IMR-90 (cell line): Measurements from ENCODE around the gene CDKN1C. TPM values are rescaled to one million over a fixed set of nuclear protein-coding genes. Genes with fewer than 3 reads are reported as not detected.

Experiments
- ATAC-seq: fragments of 200-7000 bp; cut with Tn5 transposase; 2 replicates; pipeline ENCODE4 v1.9.1; 2020; ENCODE audit warnings: low read depth, mild to moderate bottlenecking, moderate library complexity
- BruUV-seq: library from RNA; stranded (reverse); fragments of 400-500 nt; replicated peaks from 2 replicates; lab custom pipeline; 2021; lab: Mats Ljungman, UMichigan
- CTCF ChIA-PET: fragments of 300-600 bp; formaldehyde crosslinking; extraction: SDS; loops from one replicate; lab custom pipeline; 2021; ENCODE audit warnings: antibody characterized with exemption; lab: Yijun Ruan, JAX
- POLR2A ChIA-PET: fragments of 300-600 bp; sonication (Branson Sonifier 250); formaldehyde crosslinking; loops from one replicate; lab custom pipeline; 2022; ENCODE audit warnings: antibody characterized with exemption; ENCODE audit not compliant: unreplicated experiment; lab: Charles Lee
- DNase-seq: peaks from one replicate; pipeline ENCODE4 v3.0.0; 2013
- H2AFZ ChIP-seq: replicated peaks from 2 replicates; pipeline ENCODE3; 2013; ENCODE audit warnings: low read length, mild to moderate bottlenecking; ENCODE audit not compliant: poor library complexity
- H2AK5ac ChIP-seq: 2 replicates; pipeline ENCODE4 v1.6.1; 2013; ENCODE audit warnings: low read depth, low read length, inconsistent platforms
- H2AK9ac ChIP-seq: replicated peaks from 2 replicates; pipeline ENCODE3; 2013; ENCODE audit warnings: mild to moderate bottlenecking, low read depth, low read length, moderate library complexity; ENCODE audit not compliant: poor library complexity
- H2BK120ac ChIP-seq: 2 replicates; pipeline ENCODE4 v1.6.1; 2013; ENCODE audit warnings: low read depth, low read length, inconsistent platforms
- H2BK15ac ChIP-seq: 3 replicates; pipeline ENCODE4 v1.6.1; 2013; ENCODE audit warnings: low read depth, low read length, inconsistent platforms
- H2BK20ac ChIP-seq: 2 replicates; pipeline ENCODE4 v1.6.1; 2013; ENCODE audit warnings: low read depth, mild to moderate bottlenecking, inconsistent platforms, low read length, moderate library complexity
- H2BK5ac ChIP-seq: 2 replicates; pipeline ENCODE4 v1.6.1; 2013; ENCODE audit warnings: mild to moderate bottlenecking, low read depth, low read length, inconsistent platforms; ENCODE audit not compliant: poor library complexity, severe bottlenecking
- H3K14ac ChIP-seq: replicated peaks from 2 replicates; pipeline ENCODE4 v1.6.1; 2013; ENCODE audit warnings: low read depth, low read length, inconsistent platforms
- H3K18ac ChIP-seq: 2 replicates; pipeline ENCODE4 v1.6.1; 2013; ENCODE audit warnings: low read depth, low read length, control low read depth
- H3K23ac ChIP-seq: 2 replicates; pipeline ENCODE4 v1.6.1; 2013; ENCODE audit warnings: low read depth, low read length, inconsistent platforms
- H3K27ac ChIP-seq: 2 replicates; pipeline ENCODE4 v1.5.1; 2013; ENCODE audit warnings: mild to moderate bottlenecking, control low read depth, low read length; ENCODE audit not compliant: insufficient read depth
- H3K27me3 ChIP-seq: 2 replicates; pipeline ENCODE4 v1.6.1; 2013; ENCODE audit warnings: low read length; ENCODE audit not compliant: control insufficient read depth, insufficient read depth
- H3K36me3 ChIP-seq: 2 replicates; pipeline ENCODE4 v1.6.1; 2013; ENCODE audit warnings: low read length, mixed read lengths; ENCODE audit not compliant: control insufficient read depth, insufficient read depth
- H3K4ac ChIP-seq: 2 replicates; pipeline ENCODE4 v1.6.1; 2013; ENCODE audit warnings: low read depth, low read length, inconsistent platforms
- H3K4me1 ChIP-seq: 2 replicates; pipeline ENCODE4 v1.6.1; 2013; ENCODE audit warnings: low read length, mixed read lengths; ENCODE audit not compliant: control insufficient read depth, insufficient read depth
- H3K4me2 ChIP-seq: 2 replicates; pipeline ENCODE4 v1.6.1; 2013; ENCODE audit warnings: low read depth, mild to moderate bottlenecking, control low read depth, low read length, moderate library complexity
- H3K4me3 ChIP-seq: 2 replicates; pipeline ENCODE4 v1.5.1; 2013; ENCODE audit warnings: low read depth, mild to moderate bottlenecking, control low read depth, low read length, moderate library complexity; ENCODE audit not compliant: insufficient read depth
- H3K56ac ChIP-seq: 2 replicates; pipeline ENCODE4 v1.6.1; 2013; ENCODE audit warnings: low read length, inconsistent platforms; ENCODE audit not compliant: insufficient read depth; ENCODE audit errors: extremely low read depth
- H3K79me1 ChIP-seq, 2 experiments: 2 replicates each; pipeline ENCODE4 v1.6.1; 2013; ENCODE audit warnings: low read length in 2 of 2, inconsistent platforms in 1 of 2, low read depth in 1 of 2
- H3K9ac ChIP-seq: 2 replicates; pipeline ENCODE4 v1.6.1; 2013; ENCODE audit warnings: low read depth, low read length, control low read depth
- H3K9me1 ChIP-seq: 2 replicates; pipeline ENCODE4 v1.6.1; 2013; ENCODE audit warnings: low read length, inconsistent platforms; ENCODE audit not compliant: insufficient read depth
- H3K9me3 ChIP-seq: 2 replicates; pipeline ENCODE4 v1.6.1; 2013; ENCODE audit warnings: low read length; ENCODE audit not compliant: control insufficient read depth, insufficient read depth
- H4K20me1 ChIP-seq: 2 replicates; pipeline ENCODE4 v1.6.1; 2013; ENCODE audit warnings: low read length, inconsistent platforms; ENCODE audit not compliant: insufficient read depth
- H4K5ac ChIP-seq: 2 replicates; pipeline ENCODE4 v1.6.1; 2013; ENCODE audit warnings: mild to moderate bottlenecking, low read depth, low read length, control low read depth
- H4K8ac ChIP-seq, 2 experiments: 2 replicates each; pipeline ENCODE4 v1.6.1; 2013; ENCODE audit warnings: low read depth in 2 of 2, low read length in 2 of 2, control low read depth in 1 of 2, inconsistent platforms in 1 of 2
- H4K91ac ChIP-seq: 2 replicates; pipeline ENCODE4 v1.6.1; 2013; ENCODE audit warnings: low read depth, low read length, inconsistent platforms; ENCODE audit not compliant: insufficient read depth
- BHLHE40 ChIP-seq: fragments of 150-350 bp; IDR thresholded peaks from 2 replicates; pipeline ENCODE4 v1.6.1; 2016; ENCODE audit warnings: mild to moderate bottlenecking, low read depth, low read length
- CEBPB ChIP-seq: IDR thresholded peaks from 2 replicates; pipeline ENCODE4 v1.6.1; 2012; ENCODE audit warnings: low read depth, low read length, improper control_type of control experiment
- CHD1 ChIP-seq: IDR thresholded peaks from 2 replicates; pipeline ENCODE4 v1.6.1; 2012; ENCODE audit warnings: low read depth, low read length, improper control_type of control experiment
- FOS ChIP-seq: fragments of 150-350 bp; IDR thresholded peaks from 2 replicates; pipeline ENCODE4 v1.6.1; 2016; ENCODE audit warnings: low read depth, low read length
- MAZ ChIP-seq: IDR thresholded peaks from 2 replicates; pipeline ENCODE4 v1.6.1; 2012; ENCODE audit warnings: low read depth, mild to moderate bottlenecking, low read length, improper control_type of control experiment, moderate library complexity, borderline replicate concordance
- NFE2L2 ChIP-seq: fragments of 150-350 bp; IDR thresholded peaks from 2 replicates; pipeline ENCODE4 v1.6.1; 2016; ENCODE audit warnings: low read depth, mild to moderate bottlenecking, low read length
- POLR2A ChIP-seq: IDR thresholded peaks from 2 replicates; pipeline ENCODE4 v1.6.1; 2012; ENCODE audit warnings: mild to moderate bottlenecking, low read depth, low read length
- RAD21 ChIP-seq: IDR thresholded peaks from 2 replicates; pipeline ENCODE4 v1.6.1; 2012; ENCODE audit warnings: low read length, improper control_type of control experiment
- RCOR1 ChIP-seq: IDR thresholded peaks from 2 replicates; pipeline ENCODE4 v1.6.1; 2012; ENCODE audit warnings: mild to moderate bottlenecking, low read length, improper control_type of control experiment; ENCODE audit not compliant: insufficient replicate concordance
- RFX5 ChIP-seq: IDR thresholded peaks from 2 replicates; pipeline ENCODE4 v1.8.0; 2012; ENCODE audit warnings: low read depth, mild to moderate bottlenecking, low read length, moderate library complexity
- SMC3 ChIP-seq: fragments of 150-350 bp; IDR thresholded peaks from 2 replicates; pipeline ENCODE4 v1.6.1; 2016; ENCODE audit warnings: low read depth, mild to moderate bottlenecking, antibody characterized with exemption, low read length, moderate library complexity
- USF2 ChIP-seq: fragments of 150-350 bp; IDR thresholded peaks from 2 replicates; pipeline ENCODE4 v1.6.1; 2017; ENCODE audit warnings: mild to moderate bottlenecking, antibody characterized with exemption, low read length, low read depth
- WGBS, 2 experiments: methylation state at CpG; one replicate each; pipeline versions ENCODE4 v1.1.5 to v1.1.7; 2013; ENCODE audit warnings: missing lambda C conversion rate in 2 of 2; ENCODE audit not compliant: insufficient read length in 1 of 2; ENCODE audit errors: extremely low coverage in 2 of 2; 5-methylcytosine and 5-hydroxymethylcytosine counted together
- dilution Hi-C: fragments of 300-500 bp; cut with HindIII; formaldehyde crosslinking; loops from one replicate; pipeline ENCODE4 v1.14.3; 2018; ENCODE audit warnings: low sequenced_read_pairs; ENCODE audit not compliant: unreplicated experiment
- in situ Hi-C: fragments of 300-500 bp; cut with MboI; formaldehyde crosslinking; loops from 3 replicates; pipeline ENCODE4 v1.14.3; 2019; ENCODE audit warnings: low sequenced_read_pairs, inconsistent platforms, mixed read lengths
- intact Hi-C: fragments of 100-400 bp; cut with micrococcal nuclease; formaldehyde crosslinking; loops from 2 replicates; pipeline ENCODE4 v1.10.0; 2022
- polyA plus RNA-seq, 3 experiments: library from polyadenylated mRNA; depleted of rRNA; stranded (reverse); fragments of >200 nt; gene quantifications; 2 replicates each; pipeline ENCODE4 v1.2.3, GENCODE V29; 2012; ENCODE audit warnings: low replicate concordance in 1 of 3
- total RNA-seq: library from RNA; depleted of rRNA; stranded (reverse); fragments of >200 nt; gene quantifications from 2 replicates; pipeline ENCODE4 v1.2.3, GENCODE V29; 2012
- TF ChIP-seq, protein P1 (sequence below): fragments of 150-350 bp; IDR thresholded peaks from 2 replicates; pipeline ENCODE4 v1.6.1; 2016; ENCODE audit warnings: low read depth, mild to moderate bottlenecking, low read length, moderate library complexity, borderline replicate concordance

Gene CDKN1C
- total and polyA plus RNA-seq, 2 of the 4 experiments (the other 2 are of a cell fraction) = 1.6 to 3.0 TPM

GRCh38 chr11:2834503-2835273, 50.9 kb downstream of the CDKN1C start:
- intact Hi-C loops (no loop called here), in situ Hi-C loops (no loop called here), dilution Hi-C loops (no loop called here)
- Histone ChIP-seq H3K4me3 (no peak overlapping the region), H4K5ac (no peak overlapping the region), H2BK15ac (no peak overlapping the region), H2BK120ac (no peak overlapping the region), H3K4me2 (no peak overlapping the region), H3K27ac (no peak overlapping the region), H4K8ac (no peak overlapping the region), H3K23ac (no peak overlapping the region), H4K20me1 (no peaks in the 10 kb centered on the region), H3K4me1 (peaks cover 2% of the 10 kb centered on the region; the same call in 1 of the 2 replicates), H2BK20ac (no peak overlapping the region), H2AK9ac (no peak overlapping the region), H3K9me1 (no peaks in the 10 kb centered on the region), H3K27me3 (peaks cover 18% of the 10 kb centered on the region; the same call in 1 of the 2 replicates), H3K4ac (no peak overlapping the region), H4K91ac (no peak overlapping the region), H2AK5ac (no peak overlapping the region), H3K14ac (no peak overlapping the region), H3K18ac (no peak overlapping the region), H3K36me3 (no peaks in the 10 kb centered on the region), H2AFZ (no peak overlapping the region), H2BK5ac (no peak overlapping the region), H3K56ac (no peak overlapping the region), H3K9ac (no peak overlapping the region), H3K9me3 (peaks cover 2% of the 10 kb centered on the region; the same call in 1 of the 2 replicates), H3K79me1 (no peaks in the 10 kb centered on the region)
- TF ChIP-seq CHD1 (no peak), RAD21 (no peak), FOS (no peak), BHLHE40 (no peak), RFX5 (no peak), USF2 (no peak), POLR2A (no peak), NFE2L2 (no peak), SMC3 (no peak), RCOR1 (no peak), MAZ (no peak), CEBPB (no peak)
- TF ChIP-seq, protein P1, sequence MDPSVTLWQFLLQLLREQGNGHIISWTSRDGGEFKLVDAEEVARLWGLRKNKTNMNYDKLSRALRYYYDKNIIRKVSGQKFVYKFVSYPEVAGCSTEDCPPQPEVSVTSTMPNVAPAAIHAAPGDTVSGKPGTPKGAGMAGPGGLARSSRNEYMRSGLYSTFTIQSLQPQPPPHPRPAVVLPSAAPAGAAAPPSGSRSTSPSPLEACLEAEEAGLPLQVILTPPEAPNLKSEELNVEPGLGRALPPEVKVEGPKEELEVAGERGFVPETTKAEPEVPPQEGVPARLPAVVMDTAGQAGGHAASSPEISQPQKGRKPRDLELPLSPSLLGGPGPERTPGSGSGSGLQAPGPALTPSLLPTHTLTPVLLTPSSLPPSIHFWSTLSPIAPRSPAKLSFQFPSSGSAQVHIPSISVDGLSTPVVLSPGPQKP = no peak
- ChIA-PET CTCF (no interaction called here), POLR2A (no interaction called here)
- BruUV-seq = no TSS peak
- WGBS, 2 experiments = 80% methylated on average over 1 of the region's 16 CpGs; no CpG with 5 or more reads in 1 of the 2 experiments
- no peak for DNase-seq
- no peak for ATAC-seq
